Mesenchymal stem cell (in vitro differentiated cells and primary cell): ENCODE measurements around the gene CASS4.

Experiments used
- DNase-seq: peaks from one replicate; pipeline ENCODE4 v3.0.0-alpha.2; 2013
- H2AFZ ChIP-seq: one replicate; pipeline ENCODE4 v1.6.1; 2013; ENCODE audit warnings: low read depth, mild to moderate bottlenecking, control low read depth, inconsistent platforms, low read length, moderate library complexity
- H2AK5ac ChIP-seq: 2 replicates; pipeline ENCODE4 v1.6.1; 2013; ENCODE audit warnings: low read length, moderate library complexity, mild to moderate bottlenecking, inconsistent platforms; ENCODE audit not compliant: severe bottlenecking
- H2BK120ac ChIP-seq: one replicate; pipeline ENCODE4 v1.6.1; 2013; ENCODE audit warnings: low read depth, mild to moderate bottlenecking, inconsistent platforms, low read length, moderate library complexity
- H2BK12ac ChIP-seq, 2 experiments: one replicate each; pipeline ENCODE4 v1.6.1; 2013; ENCODE audit warnings: inconsistent platforms in 2 of 2, low read length in 2 of 2, mild to moderate bottlenecking in 2 of 2, moderate library complexity in 2 of 2, control low read depth in 1 of 2
- H2BK15ac ChIP-seq: one replicate; pipeline ENCODE4 v1.6.1; 2013; ENCODE audit warnings: mild to moderate bottlenecking, low read depth, inconsistent platforms; ENCODE audit not compliant: poor library complexity, severe bottlenecking
- H2BK5ac ChIP-seq: 2 replicates; pipeline ENCODE4 v1.6.1; 2013; ENCODE audit warnings: low read depth, mild to moderate bottlenecking, low read length, control low read depth, inconsistent platforms; ENCODE audit not compliant: poor library complexity, severe bottlenecking
- H3K14ac ChIP-seq, 2 experiments: one replicate each; pipeline ENCODE4 v1.6.1; 2013; ENCODE audit warnings: inconsistent platforms in 2 of 2, low read length in 2 of 2, control low read depth in 1 of 2, mild to moderate bottlenecking in 1 of 2, moderate library complexity in 1 of 2
- H3K18ac ChIP-seq, 2 experiments: one replicate each; pipeline ENCODE4 v1.6.1; 2013; ENCODE audit warnings: inconsistent platforms in 2 of 2, low read length in 2 of 2, control low read depth in 1 of 2, low read depth in 1 of 2, mild to moderate bottlenecking in 1 of 2
- H3K23ac ChIP-seq, 2 experiments: one replicate each; pipeline ENCODE4 v1.6.1; 2013; ENCODE audit warnings: inconsistent platforms in 2 of 2, low read length in 2 of 2, mild to moderate bottlenecking in 2 of 2, moderate library complexity in 2 of 2, control low read depth in 1 of 2
- H3K27ac ChIP-seq: 2 replicates; pipeline ENCODE4 v1.5.1; 2013; ENCODE audit warnings: mild to moderate bottlenecking, moderate library complexity, low read length, control low read depth, inconsistent platforms; ENCODE audit not compliant: poor library complexity, severe bottlenecking
- H3K27me3 ChIP-seq, 2 experiments: 2 replicates each; pipeline versions ENCODE4 v1.6.1 to v1.7.0; 2013; ENCODE audit warnings: low read length in 2 of 2, mild to moderate bottlenecking in 2 of 2, moderate library complexity in 2 of 2, control low read depth in 1 of 2, inconsistent platforms in 1 of 2; ENCODE audit not compliant: control insufficient read depth in 1 of 2, insufficient read depth in 1 of 2
- H3K36me3 ChIP-seq, 2 experiments: 2 replicates each; pipeline versions ENCODE4 v1.6.1 to v1.7.0; 2013; ENCODE audit warnings: low read length in 2 of 2, control low read depth in 1 of 2, inconsistent platforms in 1 of 2, low read depth in 1 of 2, mild to moderate bottlenecking in 1 of 2; ENCODE audit not compliant: insufficient read depth in 2 of 2, control insufficient read depth in 1 of 2
- H3K4ac ChIP-seq, 2 experiments: one replicate each; pipeline ENCODE4 v1.6.1; 2013; ENCODE audit warnings: inconsistent platforms in 2 of 2, low read length in 2 of 2, mild to moderate bottlenecking in 2 of 2, moderate library complexity in 2 of 2, control low read depth in 1 of 2, low read depth in 1 of 2
- H3K4me1 ChIP-seq: 2 replicates; pipeline ENCODE4 v1.6.1; 2013; ENCODE audit warnings: low read depth, low read length, control low read depth; ENCODE audit not compliant: control insufficient read depth, insufficient read depth
- H3K4me2 ChIP-seq: 2 replicates; pipeline ENCODE4 v1.6.1; 2013; ENCODE audit warnings: low read length, mild to moderate bottlenecking, inconsistent platforms; ENCODE audit not compliant: poor library complexity, severe bottlenecking
- H3K4me3 ChIP-seq, 2 experiments: 2 replicates each; pipeline versions ENCODE4 v1.5.1 to v1.7.0; 2013; ENCODE audit warnings: low read length in 2 of 2, mild to moderate bottlenecking in 2 of 2, control low read depth in 1 of 2, low read depth in 1 of 2; ENCODE audit not compliant: insufficient read depth in 1 of 2
- H3K79me1 ChIP-seq: replicated peaks from 2 replicates; pipeline ENCODE4 v1.6.1; 2013; ENCODE audit warnings: mild to moderate bottlenecking, control low read depth, low read length, inconsistent platforms; ENCODE audit not compliant: poor library complexity, severe bottlenecking
- H3K9ac ChIP-seq: 2 replicates; pipeline ENCODE4 v1.7.0; 2013; ENCODE audit warnings: mild to moderate bottlenecking, low read length, moderate library complexity
- H3K9me3 ChIP-seq: 2 replicates; pipeline ENCODE4 v1.7.0; 2013; ENCODE audit warnings: mild to moderate bottlenecking, low read length; ENCODE audit not compliant: control insufficient read depth
- H4K8ac ChIP-seq: one replicate; pipeline ENCODE4 v1.6.1; 2013; ENCODE audit warnings: inconsistent platforms, mild to moderate bottlenecking, low read length, moderate library complexity
- H4K91ac ChIP-seq: one replicate; pipeline ENCODE4 v1.6.1; 2013; ENCODE audit warnings: mild to moderate bottlenecking, low read length, inconsistent platforms
- WGBS: methylation state at CpG from one replicate; pipeline ENCODE4 v1.1.7; 2013; ENCODE audit warnings: mixed read lengths; 5-methylcytosine and 5-hydroxymethylcytosine counted together

The CASS4 gene

DNA sequence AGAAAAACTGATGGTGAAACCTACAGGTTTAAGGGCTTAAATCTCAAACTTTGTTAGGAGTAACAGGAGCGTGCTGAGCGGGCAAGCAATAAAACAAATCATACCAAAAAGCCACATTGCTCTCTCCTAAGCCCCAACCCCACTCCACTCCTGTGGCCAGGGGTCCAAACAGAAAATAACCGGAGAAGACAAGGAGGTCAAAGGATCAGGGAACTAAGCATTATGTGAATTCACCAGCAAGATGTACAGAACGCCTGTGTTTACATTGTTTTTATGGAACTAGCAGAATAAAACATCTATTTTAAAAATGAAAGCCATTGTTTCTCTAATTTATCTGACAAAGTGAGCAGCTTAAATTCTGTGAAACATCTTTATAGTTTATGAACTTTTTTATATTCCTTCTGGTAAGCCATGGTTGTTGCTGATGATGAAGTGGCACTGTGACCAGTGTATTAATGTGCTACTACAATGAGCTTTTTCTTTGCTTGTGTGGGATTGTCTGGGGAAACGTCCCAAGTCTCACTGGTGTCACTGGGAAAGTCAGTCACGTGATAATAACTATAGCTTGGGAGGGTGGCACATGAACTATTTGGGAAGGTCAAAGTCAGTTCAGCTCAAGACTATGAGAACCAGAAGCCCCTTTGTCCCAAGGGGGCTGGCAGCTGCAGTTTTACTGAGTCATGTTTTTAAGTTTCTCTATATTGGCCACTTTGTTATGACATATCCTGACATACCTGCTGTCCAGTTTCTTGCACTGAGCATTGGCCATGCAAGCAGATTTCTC lies 43.5 kb upstream of the CASS4 start:
- Histone ChIP-seq H3K23ac (no peak overlapping the region), H3K27me3 (no peaks in the 10 kb centered on the region), H3K79me1 (peaks cover 15% of the 10 kb centered on the region), H3K14ac (no peak overlapping the region), H3K4me2 (no peak overlapping the region), H2AK5ac (no peak overlapping the region), H3K9me3 (no peaks in the 10 kb centered on the region), H3K4me3 (no peak overlapping the region), H2BK15ac (no peak overlapping the region), H3K9ac (no peak overlapping the region), H3K4me1 (no peaks in the 10 kb centered on the region), H2BK5ac (no peak overlapping the region), H2AFZ (no peak overlapping the region), H3K4ac (no peak overlapping the region), H3K36me3 (peaks cover 19 to 76% of the 10 kb centered on the region in 2 experiments), H2BK120ac (no peak overlapping the region), H3K27ac (no peak overlapping the region), H2BK12ac (no peak overlapping the region), H4K8ac (no peak overlapping the region), H3K18ac (no peak overlapping the region), H4K91ac (no peak overlapping the region)
- 98% methylated on average over 5 of the region's 6 CpGs for WGBS
- no peak for DNase-seq

DNA sequence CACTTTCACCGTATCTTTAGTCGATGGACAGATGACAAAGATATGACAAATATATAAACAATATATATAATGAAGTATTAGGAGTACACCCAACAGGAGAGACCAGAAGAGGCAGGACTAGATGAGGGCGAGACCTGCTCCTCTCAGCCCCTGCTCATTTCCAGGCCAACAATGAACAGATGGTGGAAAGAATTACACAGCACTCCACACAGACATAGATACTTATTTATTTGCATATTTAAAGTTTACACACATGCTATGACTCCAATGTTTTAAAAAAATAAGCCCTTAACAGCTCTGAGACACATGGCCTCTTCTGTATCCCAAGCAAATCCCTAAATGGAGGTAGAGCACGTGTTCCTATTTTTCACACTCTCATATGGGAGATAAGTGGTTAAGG lies 42.9 kb upstream of the CASS4 start:
- no peak for DNase-seq

DNA sequence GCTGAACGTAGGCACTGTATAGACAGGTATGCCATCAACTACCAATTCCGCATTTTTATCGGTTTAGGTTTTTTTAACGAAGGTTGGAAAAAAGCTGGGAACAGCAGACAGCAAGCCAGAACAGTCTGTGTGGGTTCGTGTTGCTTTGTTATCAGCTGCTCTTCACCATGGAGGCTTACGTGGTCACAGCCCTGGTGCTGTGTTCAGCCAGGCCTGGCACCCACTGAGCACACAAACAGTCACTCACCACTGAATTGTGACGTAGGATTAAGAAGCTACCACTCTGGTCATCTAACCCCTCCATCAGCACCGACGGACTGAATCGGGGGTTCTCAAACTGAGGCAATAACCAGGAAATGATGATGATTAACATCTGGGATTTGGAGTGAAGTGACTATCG lies 40.1 kb upstream of the CASS4 start:
- Histone ChIP-seq H3K9me3 (no peaks in the 10 kb centered on the region), H2BK15ac (no peak overlapping the region), H3K4me2 (no peak overlapping the region), H3K23ac (no peak overlapping the region), H3K27me3 (no peaks in the 10 kb centered on the region), H4K8ac (no peak overlapping the region), H3K79me1 (peaks cover 14% of the 10 kb centered on the region), H2AK5ac (no peak overlapping the region), H2AFZ (no peak overlapping the region), H3K18ac (no peak overlapping the region), H3K36me3 (peaks cover 11 to 48% of the 10 kb centered on the region in 2 experiments), H3K4ac (no peak overlapping the region), H2BK120ac (no peak overlapping the region), H3K4me3 (no peak overlapping the region), H3K27ac (no peak overlapping the region), H3K14ac (no peak overlapping the region), H3K4me1 (peaks cover 2% of the 10 kb centered on the region), H4K91ac (no peak overlapping the region), H3K9ac (no peak overlapping the region), H2BK12ac (no peak overlapping the region), H2BK5ac (no peak overlapping the region)
- 95% methylated on average over 6 of the region's 11 CpGs for WGBS
- DNase-seq, result no peak

More for the DNA sequence above, 42.9 kb upstream of the CASS4 start:
- WGBS, result 92% methylated on average over 2 of the region's 4 CpGs
- Histone ChIP-seq H3K4ac (no peak overlapping the region), H3K4me3 (no peak overlapping the region), H3K36me3 (peaks cover 19 to 73% of the 10 kb centered on the region in 2 experiments), H4K8ac (no peak overlapping the region), H3K9me3 (no peaks in the 10 kb centered on the region), H2BK5ac (no peak overlapping the region), H3K4me2 (no peak overlapping the region), H4K91ac (no peak overlapping the region), H3K4me1 (peaks cover 2% of the 10 kb centered on the region), H2BK12ac (no peak overlapping the region), H3K23ac (no peak overlapping the region), H2BK15ac (no peak overlapping the region), H3K79me1 (peaks cover 11% of the 10 kb centered on the region), H3K27me3 (no peaks in the 10 kb centered on the region), H2AFZ (no peak overlapping the region), H3K14ac (no peak overlapping the region), H3K18ac (no peak overlapping the region), H2BK120ac (no peak overlapping the region), H3K27ac (no peak overlapping the region), H3K9ac (no peak overlapping the region), H2AK5ac (no peak overlapping the region)

DNA sequence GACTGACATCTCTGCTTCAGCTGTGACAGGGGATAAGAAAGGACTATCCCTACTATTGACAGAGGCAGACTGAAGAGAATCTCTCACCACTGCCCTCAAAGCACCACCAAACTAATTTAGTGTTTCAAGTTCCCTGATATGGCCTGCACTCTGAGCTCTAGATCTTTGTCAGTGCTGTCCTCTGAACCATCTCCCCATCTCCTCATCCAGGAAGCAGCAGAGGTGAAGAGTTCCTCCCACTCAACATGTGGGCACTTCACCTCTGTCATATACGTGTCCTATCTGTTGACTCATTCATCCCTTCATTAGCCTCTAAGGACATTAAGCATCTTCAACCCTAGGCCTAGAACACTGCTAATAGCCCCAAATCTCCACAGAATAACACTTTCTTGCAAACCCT lies 39.2 kb upstream of the CASS4 start:
- 76% methylated on average over 1 of the region's 1 CpG for WGBS
- no peak overlapping the region for H3K23ac ChIP-seq
- peaks cover 2% of the 10 kb centered on the region for H3K4me1 ChIP-seq
- H3K18ac ChIP-seq, result no peak overlapping the region
- H2AFZ ChIP-seq, result no peak overlapping the region
- no peaks in the 10 kb centered on the region for H3K9me3 ChIP-seq
- no peak overlapping the region for H2AK5ac ChIP-seq
- no peak overlapping the region for H3K4me2 ChIP-seq
- no peak overlapping the region for H3K4ac ChIP-seq
- no peak overlapping the region for H2BK5ac ChIP-seq
- H2BK15ac ChIP-seq, result no peak overlapping the region
- no peak overlapping the region for H4K8ac ChIP-seq
- H3K4me3 ChIP-seq, result no peak overlapping the region
- peaks cover 6 to 42% of the 10 kb centered on the region in 2 experiments for H3K36me3 ChIP-seq
- H3K79me1 ChIP-seq, result peaks cover 18% of the 10 kb centered on the region
- no peak overlapping the region for H3K14ac ChIP-seq
- no peak overlapping the region for H4K91ac ChIP-seq
- H3K27me3 ChIP-seq, result no peaks in the 10 kb centered on the region
- DNase-seq, result no peak
- no peak overlapping the region for H3K27ac ChIP-seq
- no peak overlapping the region for H2BK12ac ChIP-seq
- no peak overlapping the region for H2BK120ac ChIP-seq
- no peak overlapping the region for H3K9ac ChIP-seq
